HG03060 (cell line): ENCODE measurements around the gene C14orf119.

ENCODE experiments used
- ATAC-seq: cut with Tn5 transposase; IDR thresholded peaks from one replicate; pipeline ENCODE4 v1.9.1; 2021; ENCODE audit warnings: low read depth, moderate number of reproducible peaks; ENCODE audit not compliant: unreplicated experiment

Gene C14orf119

DNA sequence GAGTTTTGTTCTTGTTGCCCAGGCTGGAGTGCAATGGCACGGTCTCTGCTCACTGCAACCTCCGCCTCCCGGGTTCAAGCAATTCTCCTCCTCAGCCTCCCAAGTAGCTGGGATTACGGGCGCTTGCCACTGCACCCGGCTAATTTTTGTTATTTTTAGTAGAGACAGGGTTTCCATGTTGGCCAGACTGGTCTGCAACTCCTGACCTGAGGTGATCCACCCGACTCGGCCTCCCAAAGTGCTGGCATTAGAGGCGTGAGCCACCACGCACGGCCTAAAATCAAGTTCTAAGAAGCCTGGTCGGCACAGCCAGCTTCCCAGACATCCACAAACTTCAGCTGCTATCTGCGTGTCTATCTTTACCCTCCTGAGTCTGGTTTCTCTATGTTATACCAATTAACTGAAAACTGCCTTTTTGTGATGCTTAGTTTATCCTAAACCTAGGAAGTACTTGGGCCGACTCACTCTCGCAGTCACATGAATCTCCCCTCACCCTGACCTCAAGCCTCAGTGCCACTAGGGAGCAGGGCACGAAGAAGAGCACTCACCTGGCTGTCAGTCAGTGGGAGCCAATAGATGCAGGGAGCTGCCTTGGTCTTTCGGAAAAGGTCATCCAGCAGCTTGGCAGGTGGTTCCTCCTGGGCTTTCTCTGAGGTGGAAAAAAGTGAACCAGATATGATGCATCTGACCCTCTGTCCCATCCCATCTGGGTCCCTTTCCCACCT lies 34.6 kb upstream of the C14orf119 start:
- ATAC-seq: no peak

DNA sequence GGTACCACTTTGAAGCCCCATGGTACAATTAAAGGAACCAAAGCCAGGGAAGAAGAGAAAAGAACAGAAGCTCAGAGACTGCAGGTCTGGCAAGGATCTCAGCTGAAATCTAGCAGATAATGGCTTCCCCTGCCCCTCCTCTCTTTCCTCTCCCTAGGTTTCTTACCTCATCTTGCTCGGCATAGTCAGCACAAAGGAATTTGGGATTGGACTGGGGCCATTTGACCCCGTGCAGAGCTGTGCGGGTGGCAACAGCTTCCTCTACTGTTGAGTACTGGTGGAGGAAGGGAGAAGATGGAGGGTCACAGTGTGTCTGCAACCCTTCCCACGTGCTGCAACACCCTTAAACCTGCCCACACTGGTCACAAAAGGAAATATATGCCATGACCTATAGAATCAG lies 33.3 kb upstream of the C14orf119 start:
- no peak for ATAC-seq

- ATAC-seq: no peak
These were observed 31.7 kb upstream of the C14orf119 start for GRCh38 chr14:23063601-23064000.

DNA sequence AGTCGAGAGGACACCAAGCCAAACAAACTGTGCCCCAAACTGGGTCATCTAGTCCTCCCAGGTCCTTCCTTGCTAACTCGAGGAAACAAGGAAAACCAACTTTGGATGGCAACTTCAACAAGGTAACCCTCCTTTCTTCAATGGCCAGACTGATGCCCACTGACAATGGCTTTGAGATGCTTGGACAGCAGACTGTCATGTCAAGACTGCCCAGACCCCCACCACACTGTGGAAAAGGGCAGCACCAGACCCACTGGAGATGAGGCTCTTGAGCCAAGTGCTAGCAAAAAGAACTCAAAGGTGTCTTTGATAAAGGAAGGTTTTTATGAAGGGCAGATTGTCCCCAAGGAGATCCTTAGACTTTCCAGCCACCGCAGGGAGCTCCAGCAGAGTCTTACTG lies 28.9 kb upstream of the C14orf119 start:
- ATAC-seq: no peak

GRCh38 chr14:23066855-23067744 lies 28.2 kb upstream of the C14orf119 start:
- no peak for ATAC-seq

DNA sequence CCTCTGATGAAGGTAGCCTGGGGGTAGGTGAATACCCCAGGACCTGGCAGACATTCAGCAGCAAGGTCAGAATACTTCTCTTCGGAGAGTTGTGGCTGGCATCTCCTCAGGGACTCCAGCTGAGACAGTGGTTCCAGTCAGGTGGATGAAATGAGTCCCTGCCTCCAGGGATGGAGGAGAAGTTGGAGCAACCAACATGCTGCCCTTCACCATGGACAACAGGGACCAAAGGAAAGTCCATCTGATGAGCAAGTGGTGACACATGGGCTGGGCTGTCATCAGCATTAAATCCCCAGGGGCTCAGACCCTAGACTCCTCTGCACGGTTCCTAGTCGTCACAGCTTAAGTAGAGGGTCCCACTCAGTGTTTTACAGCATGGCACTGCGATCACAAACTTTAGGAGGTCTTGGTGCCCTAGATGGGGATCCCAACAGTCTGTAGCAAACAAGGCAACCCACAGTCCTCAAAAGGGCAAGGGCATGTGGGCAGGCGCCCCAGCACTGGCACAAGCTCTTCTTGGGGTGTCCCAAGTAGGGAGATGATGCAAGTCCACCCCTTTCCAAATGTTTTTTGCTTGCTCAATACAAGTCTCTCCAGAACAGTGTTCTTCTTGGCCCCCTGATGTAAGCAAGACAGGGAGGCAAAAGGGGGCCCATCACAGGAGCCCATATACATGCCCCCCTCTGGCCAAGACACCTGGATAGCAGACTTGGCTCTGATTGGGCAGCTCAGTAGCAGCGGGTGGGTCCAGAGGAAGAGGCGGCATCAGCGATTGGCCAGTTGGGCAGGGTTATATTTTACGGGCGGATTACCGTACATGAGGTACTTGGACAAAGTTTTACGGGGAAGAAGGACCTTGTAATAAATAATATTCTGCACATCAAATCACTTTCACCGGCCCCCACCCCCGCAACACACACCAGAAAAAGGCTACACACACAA lies 27.2 kb upstream of the C14orf119 start:
- no peak for ATAC-seq

DNA sequence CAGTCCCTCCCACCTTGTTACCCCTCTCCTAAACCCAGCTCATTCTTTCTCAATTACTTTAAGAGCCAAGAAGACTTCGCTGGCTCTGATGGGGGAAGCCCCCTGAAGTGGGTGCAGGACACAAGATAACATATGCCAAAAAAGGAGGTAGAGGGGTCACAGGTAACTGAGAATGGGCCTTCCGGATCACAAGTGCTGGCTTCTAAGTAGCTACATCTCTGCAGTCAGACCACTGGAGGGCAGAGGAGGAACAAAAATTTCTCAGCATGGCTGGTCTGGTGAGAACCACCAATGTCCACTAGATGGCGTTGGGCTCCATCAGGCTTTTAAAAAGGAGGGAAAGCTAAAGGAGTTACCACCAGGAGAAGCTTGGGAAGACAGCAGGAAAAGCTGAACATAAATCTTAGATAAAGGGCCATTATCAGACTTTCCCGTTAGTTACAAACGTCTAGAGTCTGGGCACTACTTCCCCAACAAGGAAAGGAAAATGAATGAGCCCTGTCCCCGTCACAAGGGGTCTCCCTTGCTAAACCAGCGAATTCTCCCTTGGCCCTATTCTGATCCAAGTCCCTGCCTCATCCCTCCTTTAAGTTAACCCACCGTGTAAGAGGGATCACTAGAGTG lies 26.4 kb upstream of the C14orf119 start:
- no peak for ATAC-seq

DNA sequence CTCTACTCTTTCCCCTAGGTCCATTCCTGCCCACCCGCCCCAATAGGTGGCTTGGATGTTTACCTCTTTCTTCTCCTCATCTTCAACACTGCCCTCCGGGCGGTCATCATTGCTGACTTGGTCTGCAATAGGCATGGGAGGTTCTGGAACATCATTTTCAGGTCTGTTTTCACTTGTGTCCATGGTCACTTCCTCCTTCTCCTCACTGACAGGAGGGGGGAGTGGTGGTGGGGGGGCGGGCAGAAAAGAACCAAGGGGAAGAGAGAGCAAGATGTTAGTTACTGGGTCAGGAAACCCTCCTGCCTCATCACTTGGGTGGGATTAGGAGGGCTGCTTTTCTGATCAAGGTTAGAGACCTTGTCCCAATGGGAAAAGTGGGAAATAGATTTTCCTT lies 25.9 kb upstream of the C14orf119 start:
- no peak for ATAC-seq

GRCh38 chr14:23070262-23071129 lies 24.8 kb upstream of the C14orf119 start:
- no peak for ATAC-seq

DNA sequence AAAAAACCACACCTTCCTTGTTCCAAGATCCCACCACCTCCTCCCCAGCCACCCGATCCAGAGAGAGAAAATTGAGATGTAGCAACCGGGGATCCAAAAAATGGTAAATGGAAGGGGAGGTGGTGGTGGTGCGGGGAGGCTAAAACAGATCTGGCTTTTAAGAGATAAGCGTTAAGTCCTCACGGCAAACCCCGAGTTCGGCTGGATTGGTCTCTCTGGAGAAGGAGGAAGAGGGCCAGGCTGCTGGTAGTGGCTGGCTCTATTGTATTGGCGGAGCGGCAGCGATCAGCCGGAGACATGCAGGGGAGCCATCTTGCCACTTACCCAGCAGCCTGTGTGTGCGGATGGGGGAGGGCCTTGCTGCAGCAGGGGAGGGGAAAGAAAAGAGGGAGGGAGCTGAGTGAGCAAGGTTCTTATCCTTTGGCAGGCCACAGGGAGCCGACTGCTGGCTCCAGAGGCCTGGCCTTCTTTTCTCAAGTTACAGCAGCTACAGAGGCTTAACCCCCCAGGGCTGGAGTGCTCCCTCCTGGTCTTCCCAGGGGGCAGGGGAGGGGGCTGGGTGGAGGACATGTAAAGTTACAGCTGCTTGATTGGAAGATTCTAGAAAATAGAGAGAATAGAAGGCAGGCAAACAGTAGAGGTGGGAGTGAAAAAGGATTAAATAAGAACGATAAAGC lies 23.9 kb upstream of the C14orf119 start:
- no peak for ATAC-seq

DNA sequence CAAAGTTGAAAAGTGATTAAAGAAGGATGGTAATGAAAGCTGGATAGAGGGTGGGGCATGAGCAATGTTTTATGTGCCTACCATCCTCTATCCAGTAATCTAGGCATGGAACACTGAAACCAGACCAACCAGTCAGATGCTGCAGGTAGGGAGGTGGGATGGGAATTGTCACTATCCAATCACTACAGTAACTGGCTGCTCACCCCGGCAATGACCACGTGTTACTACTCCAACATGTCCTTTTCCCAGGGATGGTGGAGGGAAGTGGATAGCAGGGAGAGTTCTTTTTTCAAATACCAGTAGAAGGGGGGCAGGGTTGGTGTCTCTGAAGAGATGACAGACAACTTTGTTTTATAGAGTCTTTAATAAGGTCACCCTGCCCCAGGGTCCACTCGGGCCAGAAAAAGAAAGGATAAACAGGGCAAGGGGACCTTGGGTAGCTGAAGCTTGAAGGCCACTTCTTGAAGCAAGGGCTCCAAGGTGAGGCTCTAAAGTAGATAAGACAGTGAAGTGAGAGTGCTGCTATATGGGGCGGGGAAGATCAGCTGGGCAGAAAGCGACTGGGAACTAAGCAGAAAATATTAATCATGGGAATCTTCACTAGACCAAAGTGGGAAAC lies 23.3 kb upstream of the C14orf119 start:
- no peak for ATAC-seq

- ATAC-seq: no peak
These were observed 20.4 kb upstream of the C14orf119 start for GRCh38 chr14:23074906-23075305.

GRCh38 chr14:23076785-23077408 lies 18.4 kb upstream of the C14orf119 start:
- ATAC-seq: no peak

DNA sequence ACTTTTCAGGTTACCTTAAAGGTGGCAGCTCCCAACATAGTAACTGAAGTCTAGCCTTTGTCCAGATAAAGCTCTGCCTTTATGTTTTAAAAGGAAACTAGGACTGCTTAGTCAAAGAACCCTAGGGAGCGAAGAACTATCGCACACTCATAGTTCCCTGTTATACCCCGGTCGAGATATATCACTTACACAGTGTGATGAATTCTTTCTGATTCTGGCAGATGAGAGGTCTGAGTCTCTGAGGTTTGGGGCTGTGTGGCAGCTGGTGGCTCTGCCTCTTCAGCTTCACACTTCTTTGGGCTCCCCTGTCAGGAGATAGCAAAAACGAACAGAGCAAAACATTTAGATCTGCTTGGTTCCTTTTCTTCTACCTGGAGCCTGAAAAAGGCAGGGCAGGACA lies 17.3 kb upstream of the C14orf119 start:
- no peak for ATAC-seq

DNA sequence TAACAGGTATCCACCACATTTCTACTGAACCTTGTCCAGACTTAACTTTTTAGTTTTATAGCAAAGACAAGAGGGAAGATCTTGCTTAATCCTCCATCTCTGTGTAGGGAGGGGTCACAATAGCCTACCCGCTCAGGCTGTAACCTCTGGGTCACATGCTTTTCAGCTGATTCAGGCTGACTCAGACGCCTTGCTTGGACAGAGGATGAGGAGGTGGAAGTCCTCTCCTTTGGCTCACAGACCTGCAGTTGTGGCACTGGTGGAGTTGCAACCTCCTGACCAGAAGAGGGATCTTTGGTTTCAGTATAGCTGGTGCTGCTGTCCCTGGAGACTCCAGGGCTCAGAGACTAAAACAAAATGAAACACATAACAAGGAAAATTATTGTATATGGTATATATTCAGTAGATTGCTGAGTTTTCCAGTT lies 16.6 kb upstream of the C14orf119 start:
- ATAC-seq: no peak

DNA sequence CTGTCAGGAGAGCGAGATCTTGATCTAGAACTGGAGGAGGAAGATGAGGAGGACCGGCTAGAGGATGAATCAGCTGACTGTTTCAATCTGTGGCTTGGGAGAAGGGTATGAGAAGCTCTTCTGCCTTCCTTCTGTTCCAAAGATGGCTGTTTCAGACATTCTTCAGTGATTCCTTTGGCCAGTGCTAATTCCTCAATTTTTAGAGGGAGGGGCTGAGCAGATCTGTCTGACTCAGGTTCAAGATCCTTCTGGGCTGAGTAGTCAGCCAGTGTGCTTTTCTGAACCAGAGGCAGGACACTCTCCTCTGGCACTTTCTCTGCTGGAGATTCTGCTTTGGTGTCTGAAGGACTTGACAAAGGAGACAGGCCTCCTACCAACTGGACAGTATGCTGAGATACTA lies 15.6 kb upstream of the C14orf119 start:
- no peak for ATAC-seq

DNA sequence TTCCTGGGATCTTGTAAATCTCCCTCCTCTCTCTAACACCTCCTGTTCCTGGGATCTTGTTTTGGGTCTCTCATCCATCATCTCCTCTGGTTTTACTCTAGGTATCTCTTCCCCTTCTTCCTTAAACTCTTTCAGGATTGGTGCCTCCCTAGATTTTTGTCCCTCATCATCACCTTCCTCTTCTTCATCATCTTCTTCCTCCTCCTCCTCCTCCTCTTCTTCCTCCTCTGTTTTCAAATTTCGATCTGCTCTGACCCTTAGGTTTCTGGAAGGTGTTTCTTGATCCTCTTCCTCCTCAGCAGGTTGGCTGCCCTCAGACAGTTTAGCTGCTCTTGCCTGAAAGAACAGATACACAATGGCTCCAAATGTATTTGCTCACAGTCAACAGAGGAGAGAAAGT lies 14.8 kb upstream of the C14orf119 start:
- no peak for ATAC-seq

DNA sequence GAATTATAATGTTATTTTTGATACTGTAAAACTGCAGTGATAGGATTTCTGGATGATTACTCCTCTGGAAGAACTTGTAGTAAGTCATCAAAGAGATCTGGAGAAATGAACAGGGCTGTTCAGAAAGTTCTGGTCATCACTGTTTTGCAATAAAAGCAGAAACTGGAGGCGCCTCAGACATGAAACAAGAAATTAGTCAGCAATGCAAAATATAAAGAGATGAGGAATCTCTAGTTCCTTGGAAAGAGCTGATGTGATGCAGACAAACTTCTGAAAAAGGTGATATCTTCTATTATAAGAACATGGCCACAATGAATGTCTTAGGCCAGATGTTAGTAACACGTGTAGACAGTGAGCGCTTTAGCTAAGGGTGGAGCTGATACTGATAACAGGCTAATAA lies 9.8 kb upstream of the C14orf119 start:
- no peak for ATAC-seq
